Cardiac fibroblast (primary cell): ENCODE data around the gene KRT6A.

Experiments used
- DNase-seq, 2 donors: peaks; one replicate each; pipeline versions ENCODE4 v3.0.0 to v3.0.0-alpha.2; 2010; ENCODE audit warnings: low read depth in 2 of 2
- H3K4me3 ChIP-seq, 2 donors: replicated peaks in 1 of 2; 1 replicate in 1 of 2; 2 replicates in 1 of 2; pipeline ENCODE4 v1.5.1; 2011; ENCODE audit warnings: low read depth in 2 of 2, low read length in 2 of 2, mild to moderate bottlenecking in 2 of 2, moderate library complexity in 1 of 2
- TF ChIP-seq, protein P1 (sequence below): IDR thresholded peaks from one replicate; pipeline ENCODE4 v1.5.1; 2011; ENCODE audit warnings: low read depth, mild to moderate bottlenecking, low read length, inconsistent platforms

KRT6A gene

DNA sequence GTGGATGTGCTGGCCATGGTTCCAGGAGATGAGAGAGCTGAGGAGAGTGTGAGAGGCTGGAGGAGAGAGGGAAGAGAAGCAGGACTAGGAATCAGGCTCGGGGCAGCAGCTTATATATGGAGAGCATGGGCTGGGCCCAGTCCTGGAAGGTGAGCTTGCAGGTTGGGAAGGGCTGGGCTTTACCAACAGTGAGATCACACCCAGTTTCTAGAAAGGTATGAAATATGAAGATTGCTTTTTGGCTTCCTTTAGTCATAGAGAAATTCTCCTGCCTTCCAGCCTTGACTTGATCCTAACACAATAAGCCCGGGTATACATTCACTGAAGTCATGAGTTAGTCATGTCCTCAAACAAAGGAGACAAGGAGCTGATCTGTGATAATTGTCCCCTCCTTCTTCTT, at the start of gene KRT6A:
TSS of gene KRT6A (minus strand) at position 86 of the 400 bp plus-strand sequence. CDS start at position 17, 69 bp downstream.
- DNase-seq = peak in 1 of 2 donors; percentile 44
- TF ChIP-seq, protein P1, sequence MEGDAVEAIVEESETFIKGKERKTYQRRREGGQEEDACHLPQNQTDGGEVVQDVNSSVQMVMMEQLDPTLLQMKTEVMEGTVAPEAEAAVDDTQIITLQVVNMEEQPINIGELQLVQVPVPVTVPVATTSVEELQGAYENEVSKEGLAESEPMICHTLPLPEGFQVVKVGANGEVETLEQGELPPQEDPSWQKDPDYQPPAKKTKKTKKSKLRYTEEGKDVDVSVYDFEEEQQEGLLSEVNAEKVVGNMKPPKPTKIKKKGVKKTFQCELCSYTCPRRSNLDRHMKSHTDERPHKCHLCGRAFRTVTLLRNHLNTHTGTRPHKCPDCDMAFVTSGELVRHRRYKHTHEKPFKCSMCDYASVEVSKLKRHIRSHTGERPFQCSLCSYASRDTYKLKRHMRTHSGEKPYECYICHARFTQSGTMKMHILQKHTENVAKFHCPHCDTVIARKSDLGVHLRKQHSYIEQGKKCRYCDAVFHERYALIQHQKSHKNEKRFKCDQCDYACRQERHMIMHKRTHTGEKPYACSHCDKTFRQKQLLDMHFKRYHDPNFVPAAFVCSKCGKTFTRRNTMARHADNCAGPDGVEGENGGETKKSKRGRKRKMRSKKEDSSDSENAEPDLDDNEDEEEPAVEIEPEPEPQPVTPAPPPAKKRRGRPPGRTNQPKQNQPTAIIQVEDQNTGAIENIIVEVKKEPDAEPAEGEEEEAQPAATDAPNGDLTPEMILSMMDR = no peak
- no peak within 1 kb of the TSS for H3K4me3 ChIP-seq

DNA sequence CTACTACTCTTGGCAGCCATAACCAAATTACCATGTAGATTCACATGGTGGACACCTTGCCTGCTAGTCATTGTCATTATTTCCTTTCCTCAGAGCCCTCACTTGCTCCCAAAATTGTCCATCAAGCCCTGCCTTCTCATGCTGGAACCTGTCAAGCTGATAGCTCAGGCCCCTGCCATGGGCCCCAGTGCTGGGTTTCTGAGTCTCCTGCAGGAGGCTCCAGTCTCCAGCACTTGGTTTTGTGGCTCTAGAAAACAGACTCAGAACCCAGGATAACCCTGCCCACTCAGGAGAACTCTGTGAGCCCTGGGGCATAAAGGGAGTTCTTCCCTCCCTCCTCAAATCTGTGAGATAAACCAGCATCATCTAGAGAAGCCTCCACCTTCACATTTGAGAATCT, 49.1 kb upstream of the KRT6A start:
- TF ChIP-seq, protein P1 = no peak
- H3K4me3 ChIP-seq = no peak overlapping the region
- no peak for DNase-seq

- H3K4me3 ChIP-seq = no peak overlapping the region
- TF ChIP-seq, protein P1 = no peak
- DNase-seq = no peak
Observed at GRCh38 chr12:52541709-52542108, 48.7 kb upstream of the KRT6A start.

GRCh38 chr12:52540531-52540930, 47.5 kb upstream of the KRT6A start:
- DNase-seq = no peak
- H3K4me3 ChIP-seq = no peak overlapping the region
- TF ChIP-seq, protein P1 = no peak

DNA sequence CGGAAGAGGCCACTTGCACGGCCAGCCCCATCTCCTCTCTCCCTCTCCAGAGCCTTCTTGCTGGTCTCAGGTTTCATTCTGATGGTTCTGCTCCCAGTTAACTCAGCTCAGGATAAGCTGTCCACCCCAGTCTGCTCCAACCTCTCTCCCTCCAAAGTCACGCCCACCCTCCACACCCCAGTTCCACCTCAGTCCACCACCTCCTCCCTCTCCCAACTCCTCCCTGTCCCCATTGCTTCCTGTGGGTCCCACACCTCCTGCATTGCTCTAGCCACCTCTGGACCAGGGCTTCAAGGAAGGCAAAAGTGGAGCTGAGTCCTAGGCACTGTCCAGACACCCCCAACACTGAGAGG, 46.7 kb upstream of the KRT6A start:
- TF ChIP-seq, protein P1 = no peak
- DNase-seq = no peak
- no peak overlapping the region for H3K4me3 ChIP-seq

DNA sequence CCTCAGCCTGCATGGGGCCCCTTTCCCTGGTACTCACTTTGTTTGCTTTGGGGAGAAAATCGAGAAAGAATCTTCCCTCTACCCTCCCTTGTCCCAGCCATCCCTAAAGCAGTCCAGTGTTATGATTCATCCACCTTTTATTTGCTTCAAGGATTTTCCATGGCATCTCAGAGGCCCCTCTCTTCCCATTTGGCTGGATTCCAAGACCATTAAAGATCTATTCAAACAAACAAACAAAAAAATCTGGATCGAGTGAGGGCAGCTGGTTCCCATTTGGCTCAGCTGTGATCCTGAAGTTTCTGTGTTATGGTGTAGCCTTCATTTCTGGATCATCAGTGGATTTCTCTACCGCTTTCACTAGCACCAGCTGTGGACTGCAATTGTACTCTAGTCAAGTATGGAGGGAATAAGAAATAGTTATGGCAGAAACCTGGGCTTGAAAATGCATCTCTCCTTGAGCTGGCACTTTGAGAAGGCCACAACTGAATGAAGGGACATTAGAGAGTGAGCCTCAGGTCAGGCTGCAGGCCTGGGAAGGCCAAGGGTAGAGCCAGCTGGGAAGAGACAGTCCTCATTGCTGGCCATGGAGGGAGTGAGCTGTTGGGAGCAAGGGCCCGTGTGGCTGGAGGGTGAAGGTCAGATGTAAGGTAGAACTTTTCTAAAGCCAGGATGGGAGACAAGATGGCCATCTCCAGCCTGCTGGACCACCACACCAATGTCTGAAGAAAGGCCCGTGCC, 46.2 kb upstream of the KRT6A start:
- TF ChIP-seq, protein P1 = no peak
- H3K4me3 ChIP-seq = no peak overlapping the region
- peak; percentile 28 to 56 for DNase-seq

DNA sequence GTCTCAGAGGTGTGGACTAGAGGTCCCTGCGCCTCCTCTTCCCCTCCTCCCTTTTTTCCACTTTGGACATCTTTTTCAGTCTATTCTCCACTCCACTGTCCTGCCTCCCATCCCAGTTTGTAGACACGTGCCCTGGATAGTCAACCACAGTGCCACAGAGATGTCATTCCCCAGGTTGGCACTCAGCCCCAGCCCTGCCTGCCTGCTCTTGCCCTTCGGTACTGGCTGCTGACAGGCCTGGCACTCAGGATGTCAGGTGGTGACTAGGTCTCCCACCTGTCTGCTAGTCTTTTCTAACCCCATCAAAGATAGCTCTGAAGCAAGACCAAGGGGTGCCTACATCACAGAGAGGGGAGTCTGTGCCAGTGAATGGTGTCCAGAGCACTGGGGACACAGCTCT, 44.0 kb upstream of the KRT6A start:
- no peak for DNase-seq
- TF ChIP-seq, protein P1 = no peak
- H3K4me3 ChIP-seq = no peak overlapping the region
